Measurements from ENCODE around the gene SMNDC1.

GRCh38 chr10:110330675-110331074 is 26.0 kb upstream of the SMNDC1 start:
- TF ChIP-seq, protein P1, sequence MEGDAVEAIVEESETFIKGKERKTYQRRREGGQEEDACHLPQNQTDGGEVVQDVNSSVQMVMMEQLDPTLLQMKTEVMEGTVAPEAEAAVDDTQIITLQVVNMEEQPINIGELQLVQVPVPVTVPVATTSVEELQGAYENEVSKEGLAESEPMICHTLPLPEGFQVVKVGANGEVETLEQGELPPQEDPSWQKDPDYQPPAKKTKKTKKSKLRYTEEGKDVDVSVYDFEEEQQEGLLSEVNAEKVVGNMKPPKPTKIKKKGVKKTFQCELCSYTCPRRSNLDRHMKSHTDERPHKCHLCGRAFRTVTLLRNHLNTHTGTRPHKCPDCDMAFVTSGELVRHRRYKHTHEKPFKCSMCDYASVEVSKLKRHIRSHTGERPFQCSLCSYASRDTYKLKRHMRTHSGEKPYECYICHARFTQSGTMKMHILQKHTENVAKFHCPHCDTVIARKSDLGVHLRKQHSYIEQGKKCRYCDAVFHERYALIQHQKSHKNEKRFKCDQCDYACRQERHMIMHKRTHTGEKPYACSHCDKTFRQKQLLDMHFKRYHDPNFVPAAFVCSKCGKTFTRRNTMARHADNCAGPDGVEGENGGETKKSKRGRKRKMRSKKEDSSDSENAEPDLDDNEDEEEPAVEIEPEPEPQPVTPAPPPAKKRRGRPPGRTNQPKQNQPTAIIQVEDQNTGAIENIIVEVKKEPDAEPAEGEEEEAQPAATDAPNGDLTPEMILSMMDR (IDR thresholded peaks at IDR 0.05), result no peak
- no peak for TF ChIP-seq POLR2A (IDR thresholded peaks at IDR 0.05)
